ENCODE data around the gene CMTM6.

The CMTM6 gene

DNA sequence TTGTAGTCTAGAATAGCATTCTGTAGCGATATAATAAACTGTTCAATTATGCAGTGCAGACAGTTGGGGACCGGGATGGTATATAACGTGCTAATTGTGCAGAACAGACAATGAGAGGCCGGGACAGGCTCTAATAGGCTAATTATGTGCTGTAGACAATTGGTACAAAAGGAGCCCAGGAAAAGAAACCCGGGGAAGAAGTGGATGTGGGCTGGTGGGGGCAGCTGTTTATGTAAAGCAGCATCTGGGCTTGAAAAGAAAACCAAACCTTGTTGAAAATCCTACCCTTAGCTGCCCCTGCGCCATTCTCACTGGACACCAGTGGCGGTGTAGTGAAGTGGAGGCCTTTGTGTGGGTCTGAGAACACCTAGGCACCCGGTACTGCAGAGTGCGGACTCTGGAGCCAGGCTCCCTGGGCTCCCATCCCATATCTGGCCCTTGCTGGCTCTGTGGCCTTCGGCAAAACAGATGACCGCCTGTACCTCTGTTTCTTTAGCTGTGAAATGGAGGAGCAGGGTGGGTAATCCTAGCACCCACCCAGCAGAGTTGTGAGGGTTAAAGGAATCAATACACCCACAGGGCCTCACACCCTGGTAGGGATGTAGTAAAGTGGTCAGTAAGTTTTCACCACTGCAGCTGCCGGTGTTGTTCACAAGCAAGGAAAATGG lies 51.5 kb downstream of the CMTM6 start:
- no peaks in the 10 kb centered on the region for H3K9me3 ChIP-seq (ENCODE audit: control insufficient read depth, low read length)
- 94% methylated on average over 12 of the region's 12 CpGs for WGBS
- H3K14ac ChIP-seq (ENCODE audit: low read length in 2 of 2) = no peak overlapping the region
- H2BK5ac ChIP-seq (ENCODE audit: low read depth, low read length, poor library complexity, severe bottlenecking) = no peak overlapping the region
- H3K36me3 ChIP-seq (ENCODE audit: control insufficient read depth in 1 of 2, insufficient read depth in 2 of 2, low read depth in 1 of 2, low read length in 2 of 2) = peaks cover 18 to 48% of the 10 kb centered on the region in 2 experiments
- H2BK12ac ChIP-seq (ENCODE audit: low read length in 2 of 2) = no peak overlapping the region
- no peak overlapping the region for H3K23ac ChIP-seq (ENCODE audit: low read length in 2 of 2)
- no peak overlapping the region for H2AFZ ChIP-seq (ENCODE audit: low read depth, low read length)
- no peak overlapping the region for H3K18ac ChIP-seq (ENCODE audit: low read depth in 1 of 2, low read length in 2 of 2)
- peaks cover 1% of the 10 kb centered on the region for H3K79me1 ChIP-seq (replicated peaks; ENCODE audit: low read length, poor library complexity, severe bottlenecking)
- H3K4me1 ChIP-seq (ENCODE audit: control insufficient read depth, insufficient read depth, low read depth, low read length) = peaks cover 4% of the 10 kb centered on the region
- H3K27me3 ChIP-seq (ENCODE audit: control insufficient read depth in 1 of 2, insufficient read depth in 1 of 2, low read length in 2 of 2) = no peaks in the 10 kb centered on the region
- H3K4me3 ChIP-seq (ENCODE audit: insufficient read depth in 1 of 2, low read depth in 1 of 2, low read length in 2 of 2) = no peak overlapping the region
- H3K4ac ChIP-seq (ENCODE audit: low read depth in 1 of 2, low read length in 2 of 2) = no peak overlapping the region
- no peak overlapping the region for H2BK120ac ChIP-seq (ENCODE audit: low read depth, low read length)
- DNase-seq = no peak
- H3K9ac ChIP-seq (ENCODE audit: low read length) = no peak overlapping the region
- H2AK5ac ChIP-seq (ENCODE audit: low read length, severe bottlenecking) = no peak overlapping the region
- no peak overlapping the region for H2BK15ac ChIP-seq (ENCODE audit: low read depth, poor library complexity, severe bottlenecking)
- H4K8ac ChIP-seq (ENCODE audit: low read length) = no peak overlapping the region
- no peak overlapping the region for H4K91ac ChIP-seq (ENCODE audit: low read length)
- H3K27ac ChIP-seq (ENCODE audit: low read length, poor library complexity, severe bottlenecking) = no peak overlapping the region
- H3K4me2 ChIP-seq (ENCODE audit: low read length, poor library complexity, severe bottlenecking) = no peak overlapping the region

GRCh38 chr3:32450426-32450825 lies 52.2 kb downstream of the CMTM6 start:
- Histone ChIP-seq H3K79me1 (replicated peaks; ENCODE audit: low read length, poor library complexity, severe bottlenecking) (peaks cover 1% of the 10 kb centered on the region), H3K4me1 (ENCODE audit: control insufficient read depth, insufficient read depth, low read depth, low read length) (peaks cover 3% of the 10 kb centered on the region), H3K9me3 (ENCODE audit: control insufficient read depth, low read length) (no peaks in the 10 kb centered on the region), H2AK5ac (ENCODE audit: low read length, severe bottlenecking) (no peak overlapping the region), H4K8ac (ENCODE audit: low read length) (no peak overlapping the region), H3K4me3 (ENCODE audit: insufficient read depth in 1 of 2, low read depth in 1 of 2, low read length in 2 of 2) (no peak overlapping the region), H3K4ac (ENCODE audit: low read depth in 1 of 2, low read length in 2 of 2) (no peak overlapping the region), H3K9ac (ENCODE audit: low read length) (no peak overlapping the region), H4K91ac (ENCODE audit: low read length) (no peak overlapping the region), H2AFZ (ENCODE audit: low read depth, low read length) (no peak overlapping the region), H3K36me3 (ENCODE audit: control insufficient read depth in 1 of 2, insufficient read depth in 2 of 2, low read depth in 1 of 2, low read length in 2 of 2) (peaks cover 18 to 45% of the 10 kb centered on the region in 2 experiments), H3K27me3 (ENCODE audit: control insufficient read depth in 1 of 2, insufficient read depth in 1 of 2, low read length in 2 of 2) (no peaks in the 10 kb centered on the region), H3K27ac (ENCODE audit: low read length, poor library complexity, severe bottlenecking) (no peak overlapping the region), H3K14ac (ENCODE audit: low read length in 2 of 2) (no peak overlapping the region), H2BK120ac (ENCODE audit: low read depth, low read length) (no peak overlapping the region), H3K18ac (ENCODE audit: low read depth in 1 of 2, low read length in 2 of 2) (no peak overlapping the region), H2BK12ac (ENCODE audit: low read length in 2 of 2) (no peak overlapping the region), H2BK15ac (ENCODE audit: low read depth, poor library complexity, severe bottlenecking) (no peak overlapping the region), H3K4me2 (ENCODE audit: low read length, poor library complexity, severe bottlenecking) (no peak overlapping the region), H2BK5ac (ENCODE audit: low read depth, low read length, poor library complexity, severe bottlenecking) (no peak overlapping the region), H3K23ac (ENCODE audit: low read length in 2 of 2) (no peak overlapping the region)
- no peak for DNase-seq
- 100% methylated on average over 1 of the region's 2 CpGs for WGBS

DNA sequence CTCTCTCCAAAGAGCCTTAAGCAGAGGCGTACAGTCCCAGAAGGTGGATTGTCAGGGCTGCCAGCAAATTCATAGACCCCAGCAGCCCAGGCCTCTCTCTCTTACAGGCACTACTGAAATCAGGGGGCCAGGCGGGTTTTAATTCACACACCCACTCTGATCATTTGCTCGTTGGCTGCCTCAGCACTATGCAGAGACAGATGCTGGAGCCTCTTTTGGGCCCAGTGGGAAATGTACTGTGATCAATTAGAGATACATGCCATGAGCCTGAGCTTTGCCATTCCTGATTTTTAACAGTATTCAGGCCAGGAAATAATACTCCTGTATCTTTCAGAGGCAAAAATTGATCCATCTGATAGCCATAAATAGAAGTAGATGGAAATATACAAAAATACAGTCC lies 53.0 kb downstream of the CMTM6 start:
- no peak overlapping the region for H4K91ac ChIP-seq (ENCODE audit: low read length)
- no peak overlapping the region for H3K18ac ChIP-seq (ENCODE audit: low read depth in 1 of 2, low read length in 2 of 2)
- 100% methylated on average over 3 of the region's 3 CpGs for WGBS
- H2BK15ac ChIP-seq (ENCODE audit: low read depth, poor library complexity, severe bottlenecking) = no peak overlapping the region
- H3K14ac ChIP-seq (ENCODE audit: low read length in 2 of 2) = no peak overlapping the region
- peaks cover 13 to 38% of the 10 kb centered on the region in 2 experiments for H3K36me3 ChIP-seq (ENCODE audit: control insufficient read depth in 1 of 2, insufficient read depth in 2 of 2, low read depth in 1 of 2, low read length in 2 of 2)
- H3K27me3 ChIP-seq (ENCODE audit: control insufficient read depth in 1 of 2, insufficient read depth in 1 of 2, low read length in 2 of 2) = no peaks in the 10 kb centered on the region
- no peak overlapping the region for H2BK120ac ChIP-seq (ENCODE audit: low read depth, low read length)
- no peak overlapping the region for H2AFZ ChIP-seq (ENCODE audit: low read depth, low read length)
- no peak overlapping the region for H3K9ac ChIP-seq (ENCODE audit: low read length)
- H3K4me3 ChIP-seq (ENCODE audit: insufficient read depth in 1 of 2, low read depth in 1 of 2, low read length in 2 of 2) = no peak overlapping the region
- H3K4me2 ChIP-seq (ENCODE audit: low read length, poor library complexity, severe bottlenecking) = no peak overlapping the region
- H2BK12ac ChIP-seq (ENCODE audit: low read length in 2 of 2) = no peak overlapping the region
- H2AK5ac ChIP-seq (ENCODE audit: low read length, severe bottlenecking) = no peak overlapping the region
- no peak overlapping the region for H3K27ac ChIP-seq (ENCODE audit: low read length, poor library complexity, severe bottlenecking)
- H3K79me1 ChIP-seq (replicated peaks; ENCODE audit: low read length, poor library complexity, severe bottlenecking) = peaks cover 1% of the 10 kb centered on the region
- no peak overlapping the region for H4K8ac ChIP-seq (ENCODE audit: low read length)
- no peak overlapping the region for H2BK5ac ChIP-seq (ENCODE audit: low read depth, low read length, poor library complexity, severe bottlenecking)
- peaks cover 2% of the 10 kb centered on the region for H3K4me1 ChIP-seq (ENCODE audit: control insufficient read depth, insufficient read depth, low read depth, low read length)
- no peaks in the 10 kb centered on the region for H3K9me3 ChIP-seq (ENCODE audit: control insufficient read depth, low read length)
- H3K4ac ChIP-seq (ENCODE audit: low read depth in 1 of 2, low read length in 2 of 2) = no peak overlapping the region
- no peak for DNase-seq
- no peak overlapping the region for H3K23ac ChIP-seq (ENCODE audit: low read length in 2 of 2)

GRCh38 chr3:32448686-32449474 lies 53.8 kb downstream of the CMTM6 start:
- Histone ChIP-seq H3K18ac (ENCODE audit: low read depth in 1 of 2, low read length in 2 of 2) (no peak overlapping the region), H4K8ac (ENCODE audit: low read length) (no peak overlapping the region), H2AK5ac (ENCODE audit: low read length, severe bottlenecking) (no peak overlapping the region), H3K36me3 (ENCODE audit: control insufficient read depth in 1 of 2, insufficient read depth in 2 of 2, low read depth in 1 of 2, low read length in 2 of 2) (peaks cover 6 to 32% of the 10 kb centered on the region in 2 experiments), H2BK15ac (ENCODE audit: low read depth, poor library complexity, severe bottlenecking) (no peak overlapping the region), H2BK5ac (ENCODE audit: low read depth, low read length, poor library complexity, severe bottlenecking) (no peak overlapping the region), H3K23ac (ENCODE audit: low read length in 2 of 2) (no peak overlapping the region), H3K27ac (ENCODE audit: low read length, poor library complexity, severe bottlenecking) (no peak overlapping the region), H3K9ac (ENCODE audit: low read length) (no peak overlapping the region), H3K9me3 (ENCODE audit: control insufficient read depth, low read length) (no peaks in the 10 kb centered on the region), H3K79me1 (replicated peaks; ENCODE audit: low read length, poor library complexity, severe bottlenecking) (peaks cover 3% of the 10 kb centered on the region), H3K4ac (ENCODE audit: low read depth in 1 of 2, low read length in 2 of 2) (no peak overlapping the region), H3K4me1 (ENCODE audit: control insufficient read depth, insufficient read depth, low read depth, low read length) (peaks cover 2% of the 10 kb centered on the region), H3K27me3 (ENCODE audit: control insufficient read depth in 1 of 2, insufficient read depth in 1 of 2, low read length in 2 of 2) (no peaks in the 10 kb centered on the region), H2BK12ac (ENCODE audit: low read length in 2 of 2) (no peak overlapping the region), H2AFZ (ENCODE audit: low read depth, low read length) (no peak overlapping the region), H4K91ac (ENCODE audit: low read length) (no peak overlapping the region), H3K4me2 (ENCODE audit: low read length, poor library complexity, severe bottlenecking) (no peak overlapping the region), H3K14ac (ENCODE audit: low read length in 2 of 2) (no peak overlapping the region), H3K4me3 (ENCODE audit: insufficient read depth in 1 of 2, low read depth in 1 of 2, low read length in 2 of 2) (no peak overlapping the region), H2BK120ac (ENCODE audit: low read depth, low read length) (no peak overlapping the region)
- WGBS = 80% methylated on average over 14 of the region's 14 CpGs
- no peak for DNase-seq
